Endodermal cell (in vitro differentiated cells): ENCODE measurements around the gene IL16. TPM values are rescaled to one million over a fixed set of nuclear protein-coding genes. Genes with fewer than 3 reads are reported as not detected.
"Not testable (repeated sequence)": the region's sequence is repeated elsewhere in the genome, so short reads cannot be mapped to it uniquely, and the experiment has no call there.

Source experiments
- DNase-seq: peaks from one replicate; pipeline ENCODE4 v3.0.0-alpha.2; 2017
- H3K27ac ChIP-seq: 2 replicates; pipeline ENCODE4 v1.5.1; 2013; ENCODE audit warnings: mild to moderate bottlenecking, low read depth, low read length, moderate library complexity
- H3K27me3 ChIP-seq: 2 replicates; pipeline ENCODE4 v1.6.1; 2013; ENCODE audit warnings: mild to moderate bottlenecking, low read length, moderate library complexity; ENCODE audit not compliant: insufficient read depth, control insufficient read depth, poor library complexity, severe bottlenecking
- H3K36me3 ChIP-seq: 2 replicates; pipeline ENCODE4 v1.7.0; 2013; ENCODE audit warnings: mild to moderate bottlenecking, low read length, moderate library complexity; ENCODE audit not compliant: control insufficient read depth, insufficient read depth
- H3K4me1 ChIP-seq: one replicate; pipeline ENCODE4 v1.7.0; 2013; ENCODE audit warnings: low read length; ENCODE audit not compliant: control insufficient read depth, insufficient read depth
- H3K4me3 ChIP-seq: 2 replicates; pipeline ENCODE4 v1.5.1; 2013; ENCODE audit warnings: mild to moderate bottlenecking, low read length, moderate library complexity
- H3K9ac ChIP-seq: 2 replicates; pipeline ENCODE4 v1.6.1; 2013; ENCODE audit warnings: mild to moderate bottlenecking, low read length, moderate library complexity; ENCODE audit not compliant: poor library complexity, severe bottlenecking; ENCODE audit errors: extremely low read depth
- H3K9me3 ChIP-seq: 2 replicates; pipeline ENCODE4 v1.6.1; 2013; ENCODE audit warnings: mild to moderate bottlenecking, low read length, moderate library complexity; ENCODE audit not compliant: control insufficient read depth
- H3K27ac Mint-ChIP-seq: 2 replicates; pipeline ENCODE4 v1.8.0; 2020; ENCODE audit warnings: mixed read lengths
- H3K27me3 Mint-ChIP-seq: 2 replicates; pipeline ENCODE4 v1.8.0; 2021; ENCODE audit warnings: mild to moderate bottlenecking, mixed read lengths; ENCODE audit not compliant: insufficient read depth
- H3K36me3 Mint-ChIP-seq: 2 replicates; pipeline ENCODE4 v1.8.0; 2020; ENCODE audit warnings: low read depth, mixed read lengths
- H3K4me1 Mint-ChIP-seq: 2 replicates; pipeline ENCODE4 v1.8.0; 2020; ENCODE audit warnings: mixed read lengths
- H3K4me3 Mint-ChIP-seq: 2 replicates; pipeline ENCODE4 v1.8.0; 2020; ENCODE audit warnings: mild to moderate bottlenecking, moderate library complexity, mixed read lengths
- H3K9me3 Mint-ChIP-seq: 2 replicates; pipeline ENCODE4 v1.8.0; 2020; ENCODE audit warnings: mild to moderate bottlenecking, mixed read lengths
- CTCF ChIP-seq: fragments of 200-600 bp; sonication (generic); conservative IDR thresholded peaks from 2 replicates; pipeline ENCODE4 v1.5.0; 2021; ENCODE audit warnings: antibody characterized with exemption, mild to moderate bottlenecking
- WGBS, 2 experiments: methylation state at CpG; one replicate each; pipeline versions ENCODE4 v1.1.5 to v1.1.7; 2013; ENCODE audit warnings: missing lambda C conversion rate in 2 of 2, mixed read lengths in 1 of 2; ENCODE audit not compliant: insufficient coverage in 1 of 2, insufficient read length in 1 of 2; 5-methylcytosine and 5-hydroxymethylcytosine counted together
- total RNA-seq, 2 donors: library from RNA; stranded (reverse); fragmentation: NEBNext Ultra II Directional in 1 of 2; extraction: Animal tissue kit (Norgen Biotek cat#: 25700) in 1 of 2; gene quantifications; 2 replicates in 1 of 2; 3 replicates in 1 of 2; pipeline ENCODE4 v1.2.1, GENCODE V29; 2021

Gene IL16
- total RNA-seq, 2 donors from 2014 or later, result 0.13 to 0.24 TPM

- H3K27ac Mint-ChIP-seq, result no peak overlapping the region
- Histone ChIP-seq H3K4me3 (no peak overlapping the region), H3K27ac (no peak overlapping the region), H3K9me3 (no peaks in the 10 kb centered on the region), H3K9ac (no peak overlapping the region), H3K4me1 (peaks cover 5% of the 10 kb centered on the region), H3K27me3 (no peaks in the 10 kb centered on the region), H3K36me3 (no peaks in the 10 kb centered on the region)
- DNase-seq, result no peak
- no peaks in the 10 kb centered on the region for H3K36me3 Mint-ChIP-seq
- H3K27me3 Mint-ChIP-seq, result peaks cover 11% of the 10 kb centered on the region
- peaks cover 15% of the 10 kb centered on the region for H3K4me1 Mint-ChIP-seq
- no peak overlapping the region for H3K4me3 Mint-ChIP-seq
- no peak for TF ChIP-seq CTCF
- 95 to 100% methylated on average over 1 to 2 of the region's 2 CpGs for WGBS, 2 experiments
- H3K9me3 Mint-ChIP-seq, result no peaks in the 10 kb centered on the region
These were observed 132.8 kb downstream of the IL16 start for GRCh38 chr15:81329446-81329845.

- H3K9ac ChIP-seq, result no peak overlapping the region
- no peaks in the 10 kb centered on the region for H3K36me3 Mint-ChIP-seq
- H3K4me1 ChIP-seq, result peaks cover 5% of the 10 kb centered on the region
- H3K4me3 ChIP-seq, result no peak overlapping the region
- H3K27ac Mint-ChIP-seq, result no peak overlapping the region
- H3K4me3 Mint-ChIP-seq, result no peak overlapping the region
- peaks cover 21% of the 10 kb centered on the region for H3K4me1 Mint-ChIP-seq
- no peaks in the 10 kb centered on the region for H3K36me3 ChIP-seq
- WGBS, 2 experiments, result 89 to 91% methylated on average over 5 of the region's 5 CpGs
- no peaks in the 10 kb centered on the region for H3K9me3 Mint-ChIP-seq
- no peaks in the 10 kb centered on the region for H3K27me3 ChIP-seq
- peaks cover under 1% of the 10 kb centered on the region for H3K27me3 Mint-ChIP-seq
- DNase-seq, result no peak
- no peak for TF ChIP-seq CTCF
- H3K27ac ChIP-seq, result no peak overlapping the region
- H3K9me3 ChIP-seq, result no peaks in the 10 kb centered on the region
These were observed 133.8 kb downstream of the IL16 start for GRCh38 chr15:81330366-81331090.

- not testable (repeated sequence) for H3K9me3 ChIP-seq, H3K4me3 Mint-ChIP-seq, H3K27me3 Mint-ChIP-seq, H3K27ac Mint-ChIP-seq, H3K9me3 Mint-ChIP-seq, H3K36me3 ChIP-seq, H3K36me3 Mint-ChIP-seq, H3K9ac ChIP-seq, H3K4me1 ChIP-seq, DNase-seq, H3K4me3 ChIP-seq, H3K27me3 ChIP-seq, H3K27ac ChIP-seq
- WGBS, 2 experiments, result 84 to 91% methylated on average over 5 to 9 of the region's 9 CpGs
- H3K4me1 Mint-ChIP-seq, result peaks cover 21% of the 10 kb centered on the region
These were observed 134.5 kb downstream of the IL16 start for GRCh38 chr15:81331141-81331540.

- Histone ChIP-seq H3K9ac (no peak overlapping the region), H3K27ac (no peak overlapping the region), H3K36me3 (no peaks in the 10 kb centered on the region), H3K4me3 (no peak overlapping the region), H3K4me1 (peaks cover 5% of the 10 kb centered on the region), H3K9me3 (no peaks in the 10 kb centered on the region), H3K27me3 (no peaks in the 10 kb centered on the region)
- Mint-ChIP-seq H3K4me1 (peaks cover 21% of the 10 kb centered on the region), H3K27ac (no peak overlapping the region), H3K27me3 (no peaks in the 10 kb centered on the region), H3K9me3 (no peaks in the 10 kb centered on the region), H3K36me3 (no peaks in the 10 kb centered on the region), H3K4me3 (no peak overlapping the region)
- no peak for TF ChIP-seq CTCF
- no peak for DNase-seq
- 91 to 95% methylated on average over 15 of the region's 15 CpGs for WGBS, 2 experiments
These were observed 134.9 kb downstream of the IL16 start for GRCh38 chr15:81331600-81331999.
